Transverse colon (tissue), 3 donors: Measurements from ENCODE around the gene SEPTIN5.

Source experiments
- CTCF ChIP-seq, 5 experiments: fragments of 200-600 bp in 3 of 5; fragments of 450-650 bp in 2 of 5; sonication (generic) in 3 of 5; IDR thresholded peaks; 1 replicate in 2 of 5; 2 replicates in 3 of 5; pipeline ENCODE4 v1.5.1; 2016 to 2017; ENCODE audit warnings: antibody characterized with exemption in 5 of 5, inconsistent platforms in 3 of 5, mild to moderate bottlenecking in 2 of 5, moderate library complexity in 1 of 5
- EP300 ChIP-seq: sonication (generic); formaldehyde crosslinking; IDR thresholded peaks from one replicate; pipeline ENCODE4 v1.6.1; 2017; ENCODE audit warnings: antibody characterized with exemption, low read depth
- POLR2A ChIP-seq: fragments of 450-650 bp; IDR thresholded peaks from one replicate; pipeline ENCODE4 v1.6.1; 2016; ENCODE audit warnings: antibody characterized with exemption, mild to moderate bottlenecking, moderate library complexity

- no peak for TF ChIP-seq CTCF (IDR thresholded peaks at IDR 0.05)
- TF ChIP-seq POLR2A, result no peak
- no peak for TF ChIP-seq EP300
Measured at GRCh38 chr22:19713650-19714311, 522 bp upstream of the SEPTIN5 start.
